GM13976 (cell line): ENCODE data around the gene ENTR1.

Source experiments
- DNase-seq: peaks from one replicate; pipeline ENCODE4 v3.0.0; 2012; ENCODE audit warnings: low spot score
- CTCF ChIP-seq: IDR thresholded peaks from 2 replicates; pipeline ENCODE4 v1.5.1; 2012; ENCODE audit warnings: borderline replicate concordance, mild to moderate bottlenecking; ENCODE audit not compliant: insufficient read depth; ENCODE audit errors: extremely low read depth, missing control alignments, control extremely low read depth
- in situ Hi-C: fragments of 300-500 bp; cut with MboI; formaldehyde crosslinking; loops from one replicate; pipeline ENCODE4 v1.12.0; 2022; ENCODE audit warnings: low sequenced_read_pairs, mixed read lengths, inconsistent platforms; ENCODE audit not compliant: unreplicated experiment

The ENTR1 gene

GRCh38 chr9:136370687-136371532 is 39.5 kb downstream of the ENTR1 start:
- no peak for DNase-seq
- in situ Hi-C loops, result no loop called here
- no peak for TF ChIP-seq CTCF

GRCh38 chr9:136370037-136370436 is 40.4 kb downstream of the ENTR1 start:
- no peak for DNase-seq
- in situ Hi-C loops, result no loop called here
- no peak for TF ChIP-seq CTCF

- no peak for TF ChIP-seq CTCF
- no peak for DNase-seq
- in situ Hi-C loops, result no loop called here
Observed at GRCh38 chr9:136368190-136368589, 42.2 kb downstream of the ENTR1 start.

- DNase-seq, result no peak
- TF ChIP-seq CTCF, result no peak
- in situ Hi-C loops, result no loop called here
Observed at GRCh38 chr9:136367296-136368145, 42.9 kb downstream of the ENTR1 start.

- in situ Hi-C loops, result no loop called here
Observed at GRCh38 chr9:136366826-136367225, 43.6 kb downstream of the ENTR1 start.

More at GRCh38 chr9:136366826-136367225, 43.6 kb downstream of the ENTR1 start:
- DNase-seq, result no peak
- TF ChIP-seq CTCF, result no peak
